ENCODE data around the gene HTR6. TPM values are rescaled to one million over a fixed set of nuclear protein-coding genes. Genes with fewer than 3 reads are reported as not detected.

The HTR6 gene
- total and polyA plus RNA-seq, 2 experiments from 2014 or later: not detected

- Histone ChIP-seq H3K27ac (no peak overlapping the region), H4K20me1 (ENCODE audit: insufficient read depth) (no peaks in the 10 kb centered on the region), H3K4me2 (ENCODE audit: unreplicated experiment) (no peak overlapping the region), H3F3A (ENCODE audit: insufficient read depth) (peaks cover 11% of the 10 kb centered on the region; the same call in 1 of the 2 replicates), H3K27me3 (replicated peaks; ENCODE audit: insufficient read depth) (no peaks in the 10 kb centered on the region), H2AFZ (no peak overlapping the region), H3K4me1 (ENCODE audit: insufficient read depth) (peaks cover 9% of the 10 kb centered on the region), H3K79me2 (ENCODE audit: insufficient read depth) (no peaks in the 10 kb centered on the region), H3K36me3 (ENCODE audit: low read depth) (no peaks in the 10 kb centered on the region), H3K9me3 (ENCODE audit: low read depth) (no peaks in the 10 kb centered on the region), H3K9me2 (ENCODE audit: insufficient read depth) (no peaks in the 10 kb centered on the region), H3K9ac (no peak overlapping the region), H3K4me3 (no peak overlapping the region)
- in situ Hi-C loops (cut with MboI): no loop called here
- 64 to 71% methylated on average over 6 to 8 of the region's 8 CpGs for WGBS, 2 experiments (ENCODE audit: low coverage in 1 of 2, low lambda C conversion rate in 2 of 2, missing lambda C conversion rate in 2 of 2)
- no peak for TF ChIP-seq EZH2 (IDR thresholded peaks at IDR 0.05; ENCODE audit: insufficient read depth, poor library complexity, severe bottlenecking)
- no peak for TF ChIP-seq EZH2phosphoT487 (IDR thresholded peaks at IDR 0.05; ENCODE audit: insufficient read depth, low read depth)
- peak; percentile 62 for DNase-seq
Observed at GRCh38 chr1:19683351-19683750, 18.7 kb downstream of the HTR6 start.

DNA sequence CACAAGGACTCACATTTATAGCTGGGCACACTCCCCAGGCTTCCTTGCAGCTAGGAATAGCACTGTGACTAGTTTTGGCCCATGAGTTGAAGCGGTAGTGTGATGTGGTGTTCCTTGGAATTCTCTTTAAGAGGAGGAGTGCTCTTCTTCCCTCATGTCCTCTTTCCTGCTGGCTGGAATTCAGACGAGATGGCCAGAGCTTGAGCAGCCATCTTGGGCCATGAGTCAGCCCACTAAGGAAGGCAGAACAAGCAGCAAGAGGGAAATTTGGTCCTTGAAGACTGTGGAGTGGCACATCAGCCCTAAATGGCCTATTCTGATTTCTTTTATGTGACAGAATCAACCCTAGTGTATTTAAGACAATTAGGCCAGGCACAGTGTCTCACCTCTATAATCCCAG is 20.0 kb downstream of the HTR6 start:
- Histone ChIP-seq H3K4me1 (ENCODE audit: insufficient read depth) (peaks cover 9% of the 10 kb centered on the region), H3F3A (ENCODE audit: insufficient read depth) (peaks cover 11% of the 10 kb centered on the region; the same call in 1 of the 2 replicates), H3K36me3 (ENCODE audit: low read depth) (no peaks in the 10 kb centered on the region), H3K9me3 (ENCODE audit: low read depth) (no peaks in the 10 kb centered on the region), H3K27ac (no peak overlapping the region), H3K4me3 (no peak overlapping the region), H3K27me3 (replicated peaks; ENCODE audit: insufficient read depth) (no peaks in the 10 kb centered on the region), H3K9ac (no peak overlapping the region), H3K4me2 (ENCODE audit: unreplicated experiment) (no peak overlapping the region), H2AFZ (no peak overlapping the region), H3K79me2 (ENCODE audit: insufficient read depth) (no peaks in the 10 kb centered on the region), H4K20me1 (ENCODE audit: insufficient read depth) (no peaks in the 10 kb centered on the region), H3K9me2 (ENCODE audit: insufficient read depth) (no peaks in the 10 kb centered on the region)
- no peak for TF ChIP-seq EZH2 (IDR thresholded peaks at IDR 0.05; ENCODE audit: insufficient read depth, poor library complexity, severe bottlenecking)
- no peak for TF ChIP-seq EZH2phosphoT487 (IDR thresholded peaks at IDR 0.05; ENCODE audit: insufficient read depth, low read depth)
- peak; percentile 20 for DNase-seq
- 89 to 95% methylated on average over 2 of the region's 2 CpGs for WGBS, 2 experiments (ENCODE audit: low coverage in 1 of 2, low lambda C conversion rate in 2 of 2, missing lambda C conversion rate in 2 of 2)
- in situ Hi-C loops (cut with MboI): no loop called here

- in situ Hi-C loops (cut with MboI): no loop called here
- H3K4me3 ChIP-seq: no peak overlapping the region
- no peaks in the 10 kb centered on the region for H3K9me2 ChIP-seq (ENCODE audit: insufficient read depth)
- WGBS, 2 experiments (ENCODE audit: low coverage in 1 of 2, low lambda C conversion rate in 2 of 2, missing lambda C conversion rate in 2 of 2): 77 to 80% methylated on average over 9 of the region's 9 CpGs
- no peak overlapping the region for H3K27ac ChIP-seq
- H4K20me1 ChIP-seq (ENCODE audit: insufficient read depth): no peaks in the 10 kb centered on the region
- no peaks in the 10 kb centered on the region for H3K79me2 ChIP-seq (ENCODE audit: insufficient read depth)
- peaks cover 11% of the 10 kb centered on the region; the same call in 1 of the 2 replicates for H3F3A ChIP-seq (ENCODE audit: insufficient read depth)
- H2AFZ ChIP-seq: no peak overlapping the region
- DNase-seq: no peak
- peaks cover 9% of the 10 kb centered on the region for H3K4me1 ChIP-seq (ENCODE audit: insufficient read depth)
- H3K4me2 ChIP-seq (ENCODE audit: unreplicated experiment): no peak overlapping the region
- no peaks in the 10 kb centered on the region for H3K27me3 ChIP-seq (replicated peaks; ENCODE audit: insufficient read depth)
- H3K36me3 ChIP-seq (ENCODE audit: low read depth): no peaks in the 10 kb centered on the region
- TF ChIP-seq EZH2 (IDR thresholded peaks at IDR 0.05; ENCODE audit: insufficient read depth, poor library complexity, severe bottlenecking) (no peak), EZH2phosphoT487 (IDR thresholded peaks at IDR 0.05; ENCODE audit: insufficient read depth, low read depth) (no peak)
- no peaks in the 10 kb centered on the region for H3K9me3 ChIP-seq (ENCODE audit: low read depth)
- no peak overlapping the region for H3K9ac ChIP-seq
Observed at GRCh38 chr1:19685994-19686393, 21.3 kb downstream of the HTR6 start.

DNA sequence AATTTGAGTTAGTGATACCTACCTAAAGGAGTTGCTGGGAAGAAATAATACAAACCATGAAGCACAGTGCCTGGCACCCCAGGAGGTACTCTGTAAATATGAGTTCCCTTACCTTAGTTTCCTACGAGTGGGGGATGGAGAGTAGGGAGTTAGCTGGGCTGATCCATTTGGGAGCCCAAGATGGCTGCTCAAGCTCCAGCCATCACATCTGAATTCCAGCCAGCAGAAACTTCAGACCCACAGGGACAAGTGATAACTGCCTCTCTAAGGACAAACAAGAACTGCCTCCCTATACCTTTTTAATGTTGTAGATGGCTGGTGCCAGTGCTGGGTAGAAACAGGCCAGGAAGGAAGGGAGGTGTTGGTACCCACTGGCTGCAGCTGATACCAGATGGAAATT is 22.7 kb downstream of the HTR6 start:
- peaks cover 2% of the 10 kb centered on the region; the same call in 1 of the 2 replicates for H3K4me1 ChIP-seq (ENCODE audit: insufficient read depth)
- no peaks in the 10 kb centered on the region for H3K79me2 ChIP-seq (ENCODE audit: insufficient read depth)
- H3K4me2 ChIP-seq (ENCODE audit: unreplicated experiment): no peak overlapping the region
- 0 out of 2 replicates have a peak, but pooled peaks cover 4% of the 10 kb centered on the region for H3F3A ChIP-seq (ENCODE audit: insufficient read depth)
- H3K9me2 ChIP-seq (ENCODE audit: insufficient read depth): no peaks in the 10 kb centered on the region
- no peaks in the 10 kb centered on the region for H4K20me1 ChIP-seq (ENCODE audit: insufficient read depth)
- no peaks in the 10 kb centered on the region for H3K36me3 ChIP-seq (ENCODE audit: low read depth)
- no peak overlapping the region for H3K27ac ChIP-seq
- H3K27me3 ChIP-seq (replicated peaks; ENCODE audit: insufficient read depth): no peaks in the 10 kb centered on the region
- WGBS, 2 experiments (ENCODE audit: low coverage in 1 of 2, low lambda C conversion rate in 2 of 2, missing lambda C conversion rate in 2 of 2): 94 to 95% methylated on average over 1 of the region's 1 CpG
- H3K4me3 ChIP-seq: no peak overlapping the region
- H3K9me3 ChIP-seq (ENCODE audit: low read depth): no peaks in the 10 kb centered on the region
- TF ChIP-seq EZH2phosphoT487 (IDR thresholded peaks at IDR 0.05; ENCODE audit: insufficient read depth, low read depth): no peak
- no peak for TF ChIP-seq EZH2 (IDR thresholded peaks at IDR 0.05; ENCODE audit: insufficient read depth, poor library complexity, severe bottlenecking)
- H3K9ac ChIP-seq: no peak overlapping the region
- no peak overlapping the region for H2AFZ ChIP-seq
- in situ Hi-C loops (cut with MboI): no loop called here
- DNase-seq: no peak
